WTC11 (cell line): ENCODE results near the gene ELMO1. TPM values are rescaled to one million over a fixed set of nuclear protein-coding genes. Genes with fewer than 3 reads are reported as not detected.

Experiments used
- ATAC-seq: fragments of 200-7000 bp; cut with Tn5 transposase; 2 replicates; pipeline ENCODE4 v1.10.0; 2021; ENCODE audit warnings: mild to moderate bottlenecking, moderate library complexity
- CTCF ChIA-PET: fragments of 300-600 bp; sonication (Branson Sonifier 250); formaldehyde crosslinking; loops from one replicate; lab custom pipeline; 2021; ENCODE audit warnings: antibody characterized with exemption; lab: Charles Lee
- POLR2A ChIA-PET: fragments of 350-600 bp; sonication (Branson Sonifier 250); formaldehyde crosslinking; loops from one replicate; lab custom pipeline; 2021; ENCODE audit warnings: antibody characterized with exemption; lab: Charles Lee
- DNase-seq: peaks from one replicate; pipeline ENCODE4 v3.0.0; 2021; ENCODE audit warnings: low spot score
- H3K27ac Mint-ChIP-seq: 2 replicates; pipeline ENCODE4 v1.8.0; 2021; ENCODE audit warnings: mixed read lengths
- H3K27me3 Mint-ChIP-seq: 2 replicates; pipeline ENCODE4 v1.8.0; 2021; ENCODE audit warnings: low read depth, mild to moderate bottlenecking, moderate library complexity, mixed read lengths
- H3K36me3 Mint-ChIP-seq: 2 replicates; pipeline ENCODE4 v1.8.0; 2021; ENCODE audit warnings: mixed read lengths
- H3K4me1 Mint-ChIP-seq: 2 replicates; pipeline ENCODE4 v1.8.0; 2022; ENCODE audit warnings: mixed read lengths
- H3K4me3 Mint-ChIP-seq: 2 replicates; pipeline ENCODE4 v1.8.0; 2021; ENCODE audit warnings: mild to moderate bottlenecking, moderate library complexity, mixed read lengths
- H3K9me3 Mint-ChIP-seq: 2 replicates; pipeline ENCODE4 v1.8.0; 2021; ENCODE audit warnings: mixed read lengths
- ATF1 ChIP-seq: sonication (generic); formaldehyde crosslinking; IDR thresholded peaks from 2 replicates; pipeline ENCODE4 v1.8.1; 2023; ENCODE audit warnings: mild to moderate bottlenecking, moderate library complexity, missing genetic modification reagents
- CREM ChIP-seq: sonication (generic); formaldehyde crosslinking; IDR thresholded peaks from 2 replicates; pipeline ENCODE4 v1.8.1; 2022; ENCODE audit warnings: mild to moderate bottlenecking, missing genetic modification reagents, moderate library complexity
- ELF4 ChIP-seq: sonication (generic); formaldehyde crosslinking; IDR thresholded peaks from 2 replicates; pipeline ENCODE4 v1.8.1; 2022; ENCODE audit warnings: low read depth, mild to moderate bottlenecking, moderate library complexity, missing genetic modification reagents
- ERG ChIP-seq: fragments of 250-450 bp; sonication (Bioruptor Pico); IDR thresholded peaks from 2 replicates; pipeline ENCODE4 v1.8.0; 2021; ENCODE audit warnings: mild to moderate bottlenecking
- ESRRA ChIP-seq: sonication (generic); formaldehyde crosslinking; IDR thresholded peaks from 2 replicates; pipeline ENCODE4 v1.8.1; 2022; ENCODE audit warnings: mild to moderate bottlenecking, missing genetic modification reagents, borderline replicate concordance
- ETV6 ChIP-seq: sonication (generic); formaldehyde crosslinking; IDR thresholded peaks from 2 replicates; pipeline ENCODE4 v1.8.1; 2022; ENCODE audit warnings: mild to moderate bottlenecking, missing genetic modification reagents
- FOXK1 ChIP-seq: sonication (generic); formaldehyde crosslinking; IDR thresholded peaks from 2 replicates; pipeline ENCODE4 v1.8.0; 2022; ENCODE audit warnings: mild to moderate bottlenecking, moderate library complexity, missing genetic modification reagents
- GTF2I ChIP-seq: fragments of 250-450 bp; sonication (Bioruptor Pico); conservative IDR thresholded peaks from 2 replicates; pipeline ENCODE4 v1.4.0; 2021; ENCODE audit warnings: mild to moderate bottlenecking
- MXD4 ChIP-seq: fragments of 250-450 bp; sonication (Bioruptor Pico); IDR thresholded peaks from 2 replicates; pipeline ENCODE4 v1.8.0; 2021; ENCODE audit warnings: mild to moderate bottlenecking, moderate library complexity, borderline replicate concordance
- NFATC4 ChIP-seq: fragments of 250-450 bp; sonication (Bioruptor Pico); IDR thresholded peaks from 2 replicates; pipeline ENCODE4 v1.9.0; 2021; ENCODE audit warnings: mild to moderate bottlenecking
- NR3C1 ChIP-seq: sonication (generic); formaldehyde crosslinking; conservative IDR thresholded peaks from 2 replicates; pipeline ENCODE4 v1.8.1; 2023; ENCODE audit warnings: low read depth, mild to moderate bottlenecking, missing genetic modification reagents
- OVOL2 ChIP-seq: fragments of 250-450 bp; sonication (Bioruptor Pico); IDR thresholded peaks from 2 replicates; pipeline ENCODE4 v1.9.0; 2021; ENCODE audit warnings: mild to moderate bottlenecking, borderline replicate concordance
- TP53 ChIP-seq: sonication (generic); formaldehyde crosslinking; IDR thresholded peaks from 2 replicates; pipeline ENCODE4 v1.8.1; 2023; ENCODE audit warnings: mild to moderate bottlenecking, missing genetic modification reagents
- ZBTB43 ChIP-seq: sonication (generic); formaldehyde crosslinking; IDR thresholded peaks from 2 replicates; pipeline ENCODE4 v1.8.1; 2023; ENCODE audit warnings: mild to moderate bottlenecking, missing genetic modification reagents
- ZNF317 ChIP-seq: sonication (generic); formaldehyde crosslinking; IDR thresholded peaks from 2 replicates; pipeline ENCODE4 v1.8.1; 2023; ENCODE audit warnings: low read depth, mild to moderate bottlenecking, moderate library complexity, missing genetic modification reagents, borderline replicate concordance
- ZNF416 ChIP-seq: fragments of 250-450 bp; sonication (Bioruptor Pico); IDR thresholded peaks from 2 replicates; pipeline ENCODE4 v1.9.0; 2021; ENCODE audit warnings: mild to moderate bottlenecking, inconsistent platforms
- ZNF512 ChIP-seq: sonication (generic); formaldehyde crosslinking; IDR thresholded peaks from 2 replicates; pipeline ENCODE4 v1.8.1; 2022; ENCODE audit warnings: missing genetic modification reagents, borderline replicate concordance
- total RNA-seq: library from RNA; stranded (reverse); gene quantifications from 3 replicates; pipeline ENCODE4 v1.2.3, GENCODE V29; 2021
- TF ChIP-seq, protein P1 (sequence below): sonication (generic); formaldehyde crosslinking; IDR thresholded peaks from 2 replicates; pipeline ENCODE4 v1.8.1; 2022; ENCODE audit warnings: mild to moderate bottlenecking, missing genetic modification reagents, moderate library complexity, borderline replicate concordance
- TF ChIP-seq, protein P2 (sequence below): sonication (generic); formaldehyde crosslinking; conservative IDR thresholded peaks from 2 replicates; pipeline ENCODE4 v1.8.1; 2023; ENCODE audit warnings: mild to moderate bottlenecking, low read depth, missing genetic modification reagents, moderate library complexity
- TF ChIP-seq, protein P3 (sequence below): sonication (generic); formaldehyde crosslinking; IDR thresholded peaks from 2 replicates; pipeline ENCODE4 v1.8.1; 2023; ENCODE audit warnings: mild to moderate bottlenecking, missing genetic modification reagents, borderline replicate concordance

The ELMO1 gene
- total RNA-seq, 1 experiment from 2014 or later, result 19.4 TPM

- DNase-seq (no peak), ATAC-seq (no peak)
- CTCF ChIA-PET, result no interaction called here
- Mint-ChIP-seq H3K4me3 (no peak overlapping the region), H3K27me3 (no peaks in the 10 kb centered on the region), H3K9me3 (peaks cover 10% of the 10 kb centered on the region), H3K27ac (no peak overlapping the region), H3K36me3 (peaks cover 6% of the 10 kb centered on the region; the same call in 1 of the 2 replicates), H3K4me1 (peaks cover 15% of the 10 kb centered on the region)
- TF ChIP-seq ELF4 (CRISPR knock-in tag) (no peak), CREM (CRISPR knock-in tag) (no peak), ERG (CRISPR knock-in tag) (no peak), FOXK1 (CRISPR knock-in tag) (no peak), ZNF416 (no peak), GTF2I (no peak), TP53 (CRISPR knock-in tag) (no peak), MXD4 (CRISPR knock-in tag) (no peak), ATF1 (CRISPR knock-in tag) (no peak), ZBTB43 (CRISPR knock-in tag) (no peak), NR3C1 (no peak), NFATC4 (CRISPR knock-in tag) (no peak), OVOL2 (CRISPR knock-in tag) (no peak), ESRRA (CRISPR knock-in tag) (no peak), ZNF317 (CRISPR knock-in tag) (no peak), ETV6 (CRISPR knock-in tag) (no peak), ZNF512 (CRISPR knock-in tag) (no peak)
- TF ChIP-seq, protein P1, sequence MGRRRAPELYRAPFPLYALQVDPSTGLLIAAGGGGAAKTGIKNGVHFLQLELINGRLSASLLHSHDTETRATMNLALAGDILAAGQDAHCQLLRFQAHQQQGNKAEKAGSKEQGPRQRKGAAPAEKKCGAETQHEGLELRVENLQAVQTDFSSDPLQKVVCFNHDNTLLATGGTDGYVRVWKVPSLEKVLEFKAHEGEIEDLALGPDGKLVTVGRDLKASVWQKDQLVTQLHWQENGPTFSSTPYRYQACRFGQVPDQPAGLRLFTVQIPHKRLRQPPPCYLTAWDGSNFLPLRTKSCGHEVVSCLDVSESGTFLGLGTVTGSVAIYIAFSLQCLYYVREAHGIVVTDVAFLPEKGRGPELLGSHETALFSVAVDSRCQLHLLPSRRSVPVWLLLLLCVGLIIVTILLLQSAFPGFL, result no peak
- TF ChIP-seq, protein P2, sequence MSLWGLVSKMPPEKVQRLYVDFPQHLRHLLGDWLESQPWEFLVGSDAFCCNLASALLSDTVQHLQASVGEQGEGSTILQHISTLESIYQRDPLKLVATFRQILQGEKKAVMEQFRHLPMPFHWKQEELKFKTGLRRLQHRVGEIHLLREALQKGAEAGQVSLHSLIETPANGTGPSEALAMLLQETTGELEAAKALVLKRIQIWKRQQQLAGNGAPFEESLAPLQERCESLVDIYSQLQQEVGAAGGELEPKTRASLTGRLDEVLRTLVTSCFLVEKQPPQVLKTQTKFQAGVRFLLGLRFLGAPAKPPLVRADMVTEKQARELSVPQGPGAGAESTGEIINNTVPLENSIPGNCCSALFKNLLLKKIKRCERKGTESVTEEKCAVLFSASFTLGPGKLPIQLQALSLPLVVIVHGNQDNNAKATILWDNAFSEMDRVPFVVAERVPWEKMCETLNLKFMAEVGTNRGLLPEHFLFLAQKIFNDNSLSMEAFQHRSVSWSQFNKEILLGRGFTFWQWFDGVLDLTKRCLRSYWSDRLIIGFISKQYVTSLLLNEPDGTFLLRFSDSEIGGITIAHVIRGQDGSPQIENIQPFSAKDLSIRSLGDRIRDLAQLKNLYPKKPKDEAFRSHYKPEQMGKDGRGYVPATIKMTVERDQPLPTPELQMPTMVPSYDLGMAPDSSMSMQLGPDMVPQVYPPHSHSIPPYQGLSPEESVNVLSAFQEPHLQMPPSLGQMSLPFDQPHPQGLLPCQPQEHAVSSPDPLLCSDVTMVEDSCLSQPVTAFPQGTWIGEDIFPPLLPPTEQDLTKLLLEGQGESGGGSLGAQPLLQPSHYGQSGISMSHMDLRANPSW, result no peak
- TF ChIP-seq, protein P3, sequence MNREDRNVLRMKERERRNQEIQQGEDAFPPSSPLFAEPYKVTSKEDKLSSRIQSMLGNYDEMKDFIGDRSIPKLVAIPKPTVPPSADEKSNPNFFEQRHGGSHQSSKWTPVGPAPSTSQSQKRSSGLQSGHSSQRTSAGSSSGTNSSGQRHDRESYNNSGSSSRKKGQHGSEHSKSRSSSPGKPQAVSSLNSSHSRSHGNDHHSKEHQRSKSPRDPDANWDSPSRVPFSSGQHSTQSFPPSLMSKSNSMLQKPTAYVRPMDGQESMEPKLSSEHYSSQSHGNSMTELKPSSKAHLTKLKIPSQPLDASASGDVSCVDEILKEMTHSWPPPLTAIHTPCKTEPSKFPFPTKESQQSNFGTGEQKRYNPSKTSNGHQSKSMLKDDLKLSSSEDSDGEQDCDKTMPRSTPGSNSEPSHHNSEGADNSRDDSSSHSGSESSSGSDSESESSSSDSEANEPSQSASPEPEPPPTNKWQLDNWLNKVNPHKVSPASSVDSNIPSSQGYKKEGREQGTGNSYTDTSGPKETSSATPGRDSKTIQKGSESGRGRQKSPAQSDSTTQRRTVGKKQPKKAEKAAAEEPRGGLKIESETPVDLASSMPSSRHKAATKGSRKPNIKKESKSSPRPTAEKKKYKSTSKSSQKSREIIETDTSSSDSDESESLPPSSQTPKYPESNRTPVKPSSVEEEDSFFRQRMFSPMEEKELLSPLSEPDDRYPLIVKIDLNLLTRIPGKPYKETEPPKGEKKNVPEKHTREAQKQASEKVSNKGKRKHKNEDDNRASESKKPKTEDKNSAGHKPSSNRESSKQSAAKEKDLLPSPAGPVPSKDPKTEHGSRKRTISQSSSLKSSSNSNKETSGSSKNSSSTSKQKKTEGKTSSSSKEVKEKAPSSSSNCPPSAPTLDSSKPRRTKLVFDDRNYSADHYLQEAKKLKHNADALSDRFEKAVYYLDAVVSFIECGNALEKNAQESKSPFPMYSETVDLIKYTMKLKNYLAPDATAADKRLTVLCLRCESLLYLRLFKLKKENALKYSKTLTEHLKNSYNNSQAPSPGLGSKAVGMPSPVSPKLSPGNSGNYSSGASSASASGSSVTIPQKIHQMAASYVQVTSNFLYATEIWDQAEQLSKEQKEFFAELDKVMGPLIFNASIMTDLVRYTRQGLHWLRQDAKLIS (CRISPR knock-in tag), result no peak
- POLR2A ChIA-PET, result no interaction called here
Measured at GRCh38 chr7:37092548-37092947, 356.1 kb downstream of the ELMO1 start.
